K562 (cell line): ENCODE results near the gene WDR93. TPM values are rescaled to one million over a fixed set of nuclear protein-coding genes. Genes with fewer than 3 reads are reported as not detected.

Experiments used
- ATAC-seq: fragments of 200-7000 bp; cut with Tn5 transposase; 3 replicates; pipeline ENCODE4 v1.9.1; 2020; ENCODE audit warnings: moderate library complexity
- BruUV-seq: library from RNA; stranded (reverse); fragments of 400-500 nt; replicated peaks from 2 replicates; lab custom pipeline; 2021; lab: Mats Ljungman, UMichigan
- CTCF ChIA-PET: fragments of 300-600 bp; formaldehyde crosslinking; extraction: SDS; loops from one replicate; lab custom pipeline; 2021; ENCODE audit warnings: low intra/inter-chr PET ratio; lab: Yijun Ruan, JAX
- POLR2A ChIA-PET: fragments of 300-600, 350-650 bp; sonication (Branson Sonifier 250); formaldehyde crosslinking; extraction: SDS; loops from one replicate; lab custom pipeline; 2021; ENCODE audit warnings: antibody characterized with exemption, inconsistent platforms; lab: Yijun Ruan, JAX
- DNase-seq, 4 experiments: peaks; one replicate each; pipeline versions ENCODE4 v3.0.0 to v3.0.0-alpha.2; 2011 to 2018; ENCODE audit warnings: low spot score in 3 of 4, mixed read lengths in 3 of 4; ENCODE audit errors: extremely low read depth in 1 of 4
- FAIRE-seq: peaks from 2 replicates; lab custom pipeline; 2011; peaks lifted over from hg19 to GRCh38; lab: Jason Lieb, UNC
- H2AFZ ChIP-seq: 2 replicates; pipeline ENCODE4 v1.6.0; 2011; ENCODE audit warnings: low read depth, low read length, control low read depth, inconsistent platforms
- H3K27ac ChIP-seq: fragments of 200-600 bp; 3 replicates; pipeline ENCODE4 v1.8.0; 2011; ENCODE audit warnings: low read depth, mild to moderate bottlenecking, control low read depth, inconsistent platforms, low read length, moderate library complexity, mixed read lengths; ENCODE audit errors: extremely low read depth
- H3K27me3 ChIP-seq, 2 experiments: fragments of 300-600 bp in 1 of 2; 2 replicates in 1 of 2; 3 replicates in 1 of 2; pipeline versions ENCODE4 v1.6.0 to v1.8.0; 2011; ENCODE audit warnings: inconsistent platforms in 2 of 2, low read length in 2 of 2, mild to moderate bottlenecking in 1 of 2, mixed read lengths in 1 of 2, moderate library complexity in 1 of 2; ENCODE audit not compliant: control insufficient read depth in 2 of 2, insufficient read depth in 2 of 2
- H3K36me3 ChIP-seq: fragments of 300-600 bp; 3 replicates; pipeline ENCODE4 v1.8.0; 2011; ENCODE audit warnings: mild to moderate bottlenecking, low read length, inconsistent platforms; ENCODE audit not compliant: control insufficient read depth, insufficient read depth
- H3K4me1 ChIP-seq, 2 experiments: fragments of 200-600 bp in 1 of 2; replicated peaks in 1 of 2; 2 replicates in 1 of 2; 3 replicates in 1 of 2; pipeline versions ENCODE4 v1.5.1 to v1.8.0; 2011; ENCODE audit warnings: inconsistent platforms in 2 of 2, low read length in 2 of 2, mild to moderate bottlenecking in 1 of 2, mixed read lengths in 1 of 2, moderate library complexity in 1 of 2; ENCODE audit not compliant: control insufficient read depth in 2 of 2, insufficient read depth in 2 of 2
- H3K4me2 ChIP-seq: 2 replicates; pipeline ENCODE4 v1.6.1; 2011; ENCODE audit warnings: low read length, control low read depth, inconsistent platforms, mixed read lengths; ENCODE audit not compliant: insufficient read depth
- H3K4me3 ChIP-seq: fragments of 200-600 bp; sonication (generic), shearing (Covaris generic); 2 replicates; pipeline ENCODE4 v1.5.1; 2016; ENCODE audit warnings: control low read depth, inconsistent platforms
- H3K79me2 ChIP-seq: fragments of 200-600 bp; 3 replicates; pipeline ENCODE4 v1.8.0; 2011; ENCODE audit warnings: low read length, inconsistent platforms; ENCODE audit not compliant: control insufficient read depth, insufficient read depth
- H3K9ac ChIP-seq, 2 experiments: 2 replicates each; pipeline versions ENCODE4 v1.6.0 to v1.6.1; 2011; ENCODE audit warnings: low read depth in 2 of 2, low read length in 2 of 2, control low read depth in 1 of 2, inconsistent platforms in 1 of 2, mild to moderate bottlenecking in 1 of 2, mixed read lengths in 1 of 2; ENCODE audit not compliant: insufficient read depth in 1 of 2
- H3K9me1 ChIP-seq: one replicate; pipeline ENCODE4 v1.6.0; 2011; ENCODE audit warnings: inconsistent platforms, mild to moderate bottlenecking, low read length, moderate library complexity; ENCODE audit not compliant: control insufficient read depth, insufficient read depth
- H3K9me3 ChIP-seq: replicated peaks from 2 replicates; pipeline ENCODE4 v1.5.1; 2011; ENCODE audit warnings: low read depth, low read length, inconsistent platforms; ENCODE audit not compliant: control insufficient read depth, insufficient read depth
- H4K20me1 ChIP-seq: replicated peaks from 2 replicates; pipeline ENCODE4 v1.6.1; 2011; ENCODE audit warnings: low read length, inconsistent platforms, mixed read lengths; ENCODE audit not compliant: control insufficient read depth, insufficient read depth
- DACH1 ChIP-seq: fragments of 450-650 bp; IDR thresholded peaks from 2 replicates; pipeline ENCODE4 v1.6.1; 2018; ENCODE audit not compliant: partially characterized antibody
- ERF ChIP-seq: fragments of 450-650 bp; formaldehyde crosslinking; IDR thresholded peaks from 2 replicates; pipeline ENCODE4 v1.4.0; 2020; ENCODE audit warnings: mild to moderate bottlenecking, mixed read lengths
- HDGF ChIP-seq: fragments of 450-650 bp; IDR thresholded peaks from 2 replicates; pipeline ENCODE4 v1.6.1; 2016
- HLTF ChIP-seq: fragments of 450-650 bp; IDR thresholded peaks from 2 replicates; pipeline ENCODE4 v1.6.1; 2016
- MAFF ChIP-seq: IDR thresholded peaks from 2 replicates; pipeline ENCODE4 v1.6.1; 2012; ENCODE audit warnings: low read length, improper control_type of control experiment
- PCBP1 ChIP-seq: fragments of 200-400 bp; formaldehyde crosslinking; IDR thresholded peaks from 2 replicates; pipeline ENCODE4 v1.6.1; 2018; ENCODE audit warnings: mild to moderate bottlenecking, low read depth, low read length; ENCODE audit not compliant: poor library complexity, severe bottlenecking
- SMAD1 ChIP-seq: fragments of 150-350 bp; IDR thresholded peaks from 2 replicates; pipeline ENCODE4 v1.6.1; 2014; ENCODE audit warnings: low read length, low read depth; ENCODE audit not compliant: partially characterized antibody
- ZNF23 ChIP-seq: fragments of 250-450 bp; sonication (Bioruptor Pico); IDR thresholded peaks from 2 replicates; pipeline ENCODE4 v1.4.0; 2020; ENCODE audit warnings: mild to moderate bottlenecking
- ZNF707 ChIP-seq: fragments of 250-450 bp; sonication (Bioruptor Pico); conservative IDR thresholded peaks from 2 replicates; pipeline ENCODE4 v1.8.0; 2022; ENCODE audit warnings: inconsistent platforms, mild to moderate bottlenecking, moderate library complexity
- ZNF77 ChIP-seq: fragments of 250-450 bp; sonication (Bioruptor Pico); IDR thresholded peaks from 2 replicates; pipeline ENCODE4 v1.5.0; 2020
- WGBS: fragments of 100-300 bp; shearing (Covaris generic); methylation state at CpG from one replicate; pipeline ENCODE4 v1.1.6; 2016; ENCODE audit warnings: low coverage, mixed read lengths; ENCODE audit not compliant: insufficient coverage; ENCODE audit errors: missing lambda C conversion rate; 5-methylcytosine and 5-hydroxymethylcytosine counted together
- in situ Hi-C: fragments of 300-500 bp; cut with MboI; formaldehyde crosslinking; loops from 4 replicates; pipeline ENCODE4 v1.15.0; 2018; ENCODE audit warnings: inconsistent platforms, mixed read lengths
- intact Hi-C: fragments of 100-400 bp; cut with micrococcal nuclease; formaldehyde crosslinking; loops from 2 replicates; pipeline ENCODE4 v1.14.2; 2022
- polyA plus RNA-seq, 8 experiments: library from polyadenylated mRNA; depleted of rRNA in 4 of 8; stranded (reverse) in 5 of 8; unstranded in 3 of 8; fragments of >200 nt; fragmentation: Nextera tagmentation in 2 of 8; fragmentation: Illumina TruSeq in 1 of 8; extraction: Ambion mirVana in 2 of 8; extraction: Trizol in 1 of 8; gene quantifications; 2 replicates each; pipeline versions ENCODE4 v1.2.1 to v1.2.3, GENCODE V29; 2011 to 2014; ENCODE audit warnings: inconsistent platforms in 1 of 8, missing spikeins in 1 of 8
- total RNA-seq, 7 experiments: library from RNA; depleted of rRNA in 6 of 7; stranded (reverse); fragments of >200 nt in 6 of 7; fragmentation: Illumina TruSeq in 2 of 7; extraction: Trizol in 2 of 7; gene quantifications; 2 replicates each; pipeline versions ENCODE4 v1.2.1 to v1.2.3, GENCODE V29; 2011 to 2021; ENCODE audit warnings: low replicate concordance in 1 of 7
- TF ChIP-seq, protein P1 (sequence below): fragments of 450-650 bp; IDR thresholded peaks from 2 replicates; pipeline ENCODE4 v1.6.1; 2016; ENCODE audit warnings: borderline replicate concordance
- TF ChIP-seq, protein P2 (sequence below): fragments of 250-450 bp; sonication (Bioruptor Pico); IDR thresholded peaks from 2 replicates; pipeline ENCODE4 v1.5.0; 2022; ENCODE audit warnings: mild to moderate bottlenecking
- TF ChIP-seq, protein P3 (sequence below): fragments of 250-450 bp; sonication (Bioruptor Pico); IDR thresholded peaks from 2 replicates; pipeline ENCODE4 v1.5.0; 2020; ENCODE audit warnings: mild to moderate bottlenecking, borderline replicate concordance
- TF ChIP-seq, protein P4 (sequence below): fragments of 200-800 bp; sonication (Bioruptor generic); IDR thresholded peaks from 2 replicates; pipeline ENCODE4 v1.6.1; 2017; ENCODE audit warnings: missing genetic modification characterization, missing compliant biosample characterization

The WDR93 gene
- total and polyA plus RNA-seq, 9 of the 15 experiments (the other 6 are each of a cell fraction or from before 2014, with no cell fraction given), result not detected

DNA sequence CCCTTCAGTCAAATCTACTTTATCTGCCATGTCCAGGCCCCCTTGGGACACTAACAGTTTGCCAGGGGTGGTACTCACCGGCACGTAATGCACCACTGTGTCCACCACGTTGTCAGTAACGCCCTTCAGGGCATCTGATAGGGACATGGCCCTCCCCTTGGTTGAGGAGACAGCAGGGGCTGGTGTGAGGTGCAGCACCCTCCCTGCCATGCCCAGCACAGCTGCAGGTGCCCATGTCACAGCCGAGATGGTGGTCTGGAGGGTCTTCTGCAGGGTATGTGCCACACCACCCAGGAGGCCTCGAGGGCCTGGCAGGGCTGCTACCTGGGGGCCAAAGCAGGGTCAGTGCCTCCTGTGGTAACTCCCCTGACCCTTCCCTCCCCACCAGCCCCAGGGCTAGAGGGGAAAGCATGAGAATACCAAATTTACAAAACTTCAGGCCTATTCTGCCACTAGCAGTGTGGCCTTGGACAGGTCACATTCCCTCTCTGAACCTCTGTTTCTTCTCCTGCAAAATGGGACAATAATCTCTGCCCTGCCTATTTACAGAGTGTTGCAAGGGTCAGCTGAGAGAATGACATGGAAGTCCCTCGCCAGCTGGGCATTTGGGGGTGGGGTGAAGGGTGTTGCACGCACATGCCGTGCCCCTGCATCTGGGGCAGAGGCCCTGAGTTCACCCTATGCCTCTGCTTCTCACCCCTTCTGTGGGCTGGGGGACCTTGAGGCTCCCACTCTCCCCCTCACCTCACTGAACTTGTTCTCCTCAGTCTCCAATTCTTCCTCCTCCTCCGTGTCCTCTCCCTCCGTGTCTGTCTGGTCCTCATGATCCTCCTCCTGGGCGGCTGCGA lies 23.5 kb upstream of the WDR93 start:
- H3K9me1 ChIP-seq, result no peaks in the 10 kb centered on the region
- peaks cover 20 to 81% of the 10 kb centered on the region in 2 experiments for H3K27me3 ChIP-seq
- no peak for TF ChIP-seq HLTF
- TF ChIP-seq, protein P1, sequence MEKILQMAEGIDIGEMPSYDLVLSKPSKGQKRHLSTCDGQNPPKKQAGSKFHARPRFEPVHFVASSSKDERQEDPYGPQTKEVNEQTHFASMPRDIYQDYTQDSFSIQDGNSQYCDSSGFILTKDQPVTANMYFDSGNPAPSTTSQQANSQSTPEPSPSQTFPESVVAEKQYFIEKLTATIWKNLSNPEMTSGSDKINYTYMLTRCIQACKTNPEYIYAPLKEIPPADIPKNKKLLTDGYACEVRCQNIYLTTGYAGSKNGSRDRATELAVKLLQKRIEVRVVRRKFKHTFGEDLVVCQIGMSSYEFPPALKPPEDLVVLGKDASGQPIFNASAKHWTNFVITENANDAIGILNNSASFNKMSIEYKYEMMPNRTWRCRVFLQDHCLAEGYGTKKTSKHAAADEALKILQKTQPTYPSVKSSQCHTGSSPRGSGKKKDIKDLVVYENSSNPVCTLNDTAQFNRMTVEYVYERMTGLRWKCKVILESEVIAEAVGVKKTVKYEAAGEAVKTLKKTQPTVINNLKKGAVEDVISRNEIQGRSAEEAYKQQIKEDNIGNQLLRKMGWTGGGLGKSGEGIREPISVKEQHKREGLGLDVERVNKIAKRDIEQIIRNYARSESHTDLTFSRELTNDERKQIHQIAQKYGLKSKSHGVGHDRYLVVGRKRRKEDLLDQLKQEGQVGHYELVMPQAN, result no peak
- no peak for TF ChIP-seq SMAD1
- no peak for TF ChIP-seq ZNF707 (CRISPR knock-in tag)
- TF ChIP-seq, protein P2, sequence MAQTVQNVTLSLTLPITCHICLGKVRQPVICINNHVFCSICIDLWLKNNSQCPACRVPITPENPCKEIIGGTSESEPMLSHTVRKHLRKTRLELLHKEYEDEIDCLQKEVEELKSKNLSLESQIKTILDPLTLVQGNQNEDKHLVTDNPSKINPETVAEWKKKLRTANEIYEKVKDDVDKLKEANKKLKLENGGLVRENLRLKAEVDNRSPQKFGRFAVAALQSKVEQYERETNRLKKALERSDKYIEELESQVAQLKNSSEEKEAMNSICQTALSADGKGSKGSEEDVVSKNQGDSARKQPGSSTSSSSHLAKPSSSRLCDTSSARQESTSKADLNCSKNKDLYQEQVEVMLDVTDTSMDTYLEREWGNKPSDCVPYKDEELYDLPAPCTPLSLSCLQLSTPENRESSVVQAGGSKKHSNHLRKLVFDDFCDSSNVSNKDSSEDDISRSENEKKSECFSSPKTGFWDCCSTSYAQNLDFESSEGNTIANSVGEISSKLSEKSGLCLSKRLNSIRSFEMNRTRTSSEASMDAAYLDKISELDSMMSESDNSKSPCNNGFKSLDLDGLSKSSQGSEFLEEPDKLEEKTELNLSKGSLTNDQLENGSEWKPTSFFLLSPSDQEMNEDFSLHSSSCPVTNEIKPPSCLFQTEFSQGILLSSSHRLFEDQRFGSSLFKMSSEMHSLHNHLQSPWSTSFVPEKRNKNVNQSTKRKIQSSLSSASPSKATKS (CRISPR knock-in tag), result no peak
- no peak for TF ChIP-seq ZNF23 (CRISPR knock-in tag)
- TF ChIP-seq, protein P3, sequence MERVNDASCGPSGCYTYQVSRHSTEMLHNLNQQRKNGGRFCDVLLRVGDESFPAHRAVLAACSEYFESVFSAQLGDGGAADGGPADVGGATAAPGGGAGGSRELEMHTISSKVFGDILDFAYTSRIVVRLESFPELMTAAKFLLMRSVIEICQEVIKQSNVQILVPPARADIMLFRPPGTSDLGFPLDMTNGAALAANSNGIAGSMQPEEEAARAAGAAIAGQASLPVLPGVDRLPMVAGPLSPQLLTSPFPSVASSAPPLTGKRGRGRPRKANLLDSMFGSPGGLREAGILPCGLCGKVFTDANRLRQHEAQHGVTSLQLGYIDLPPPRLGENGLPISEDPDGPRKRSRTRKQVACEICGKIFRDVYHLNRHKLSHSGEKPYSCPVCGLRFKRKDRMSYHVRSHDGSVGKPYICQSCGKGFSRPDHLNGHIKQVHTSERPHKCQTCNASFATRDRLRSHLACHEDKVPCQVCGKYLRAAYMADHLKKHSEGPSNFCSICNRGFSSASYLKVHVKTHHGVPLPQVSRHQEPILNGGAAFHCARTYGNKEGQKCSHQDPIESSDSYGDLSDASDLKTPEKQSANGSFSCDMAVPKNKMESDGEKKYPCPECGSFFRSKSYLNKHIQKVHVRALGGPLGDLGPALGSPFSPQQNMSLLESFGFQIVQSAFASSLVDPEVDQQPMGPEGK, result no peak
- TF ChIP-seq PCBP1, result no peak
- TF ChIP-seq MAFF, result no peak
- TF ChIP-seq ZNF77, result no peak
- TF ChIP-seq HDGF, result no peak
- TF ChIP-seq, protein P4, sequence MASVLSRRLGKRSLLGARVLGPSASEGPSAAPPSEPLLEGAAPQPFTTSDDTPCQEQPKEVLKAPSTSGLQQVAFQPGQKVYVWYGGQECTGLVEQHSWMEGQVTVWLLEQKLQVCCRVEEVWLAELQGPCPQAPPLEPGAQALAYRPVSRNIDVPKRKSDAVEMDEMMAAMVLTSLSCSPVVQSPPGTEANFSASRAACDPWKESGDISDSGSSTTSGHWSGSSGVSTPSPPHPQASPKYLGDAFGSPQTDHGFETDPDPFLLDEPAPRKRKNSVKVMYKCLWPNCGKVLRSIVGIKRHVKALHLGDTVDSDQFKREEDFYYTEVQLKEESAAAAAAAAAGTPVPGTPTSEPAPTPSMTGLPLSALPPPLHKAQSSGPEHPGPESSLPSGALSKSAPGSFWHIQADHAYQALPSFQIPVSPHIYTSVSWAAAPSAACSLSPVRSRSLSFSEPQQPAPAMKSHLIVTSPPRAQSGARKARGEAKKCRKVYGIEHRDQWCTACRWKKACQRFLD (CRISPR knock-in tag), result no peak
- no peak for TF ChIP-seq ERF (CRISPR knock-in tag)
- TF ChIP-seq DACH1, result no peak

More for the DNA sequence above, 23.5 kb upstream of the WDR93 start:
- Histone ChIP-seq H3K9me3 (no peaks in the 10 kb centered on the region), H3K4me1 (peaks cover 0 to 18% of the 10 kb centered on the region in 2 experiments; a peak in 3 of 5 replicates), H3K79me2 (no peaks in the 10 kb centered on the region), H3K9ac (no peak overlapping the region), H4K20me1 (no peaks in the 10 kb centered on the region), H3K4me2 (no peak overlapping the region), H3K36me3 (no peaks in the 10 kb centered on the region), H3K4me3 (no peak overlapping the region), H2AFZ (no peak overlapping the region), H3K27ac (no peak overlapping the region)
- CTCF ChIA-PET, result no interaction called here
- FAIRE-seq, result no peak
- under 1% methylated on average over 11 of the region's 13 CpGs for WGBS
- intact Hi-C loops (no loop called here), in situ Hi-C loops (no loop called here)
- ATAC-seq, result no peak
- no TSS peak for BruUV-seq
- POLR2A ChIA-PET, result no interaction called here
- DNase-seq, result no peak
